Stimulated activated CD8-positive, alpha-beta memory T cell treated with anti-CD3 and anti-CD28 coated beads, Interleukin-4, amount 100 ng/mL, for 1 hour (primary cell): ENCODE results near the gene MGAT4A.
"Not testable (repeated sequence)": the region's sequence is repeated elsewhere in the genome, so short reads cannot be mapped to it uniquely, and the experiment has no call there.

Experiments used
- DNase-seq, 2 donors: peaks; one replicate each; pipeline ENCODE4 v3.0.0-alpha.2; 2020; ENCODE audit warnings: low read depth in 2 of 2, low spot score in 1 of 2

Gene MGAT4A

DNA sequence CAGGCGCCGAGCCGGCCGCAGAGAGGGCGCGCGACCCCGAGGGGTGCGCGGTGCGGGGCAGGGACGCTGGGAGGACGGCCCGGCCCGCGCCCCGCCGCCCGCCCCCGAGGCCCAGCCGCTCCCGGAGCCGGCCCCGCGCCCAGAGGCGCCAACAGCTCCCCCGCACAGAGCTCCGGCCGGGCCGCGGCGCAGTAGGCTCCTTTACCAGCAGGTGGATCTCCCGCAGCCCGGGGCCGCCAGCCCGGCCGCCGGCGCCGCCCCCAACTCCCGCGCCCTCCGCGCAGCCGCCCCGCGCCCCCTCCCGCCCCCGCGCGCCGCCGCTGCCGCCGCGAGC is 258 bp downstream of the MGAT4A start:
- DNase-seq: peak in 1 of 2 donors; percentile 34

DNA sequence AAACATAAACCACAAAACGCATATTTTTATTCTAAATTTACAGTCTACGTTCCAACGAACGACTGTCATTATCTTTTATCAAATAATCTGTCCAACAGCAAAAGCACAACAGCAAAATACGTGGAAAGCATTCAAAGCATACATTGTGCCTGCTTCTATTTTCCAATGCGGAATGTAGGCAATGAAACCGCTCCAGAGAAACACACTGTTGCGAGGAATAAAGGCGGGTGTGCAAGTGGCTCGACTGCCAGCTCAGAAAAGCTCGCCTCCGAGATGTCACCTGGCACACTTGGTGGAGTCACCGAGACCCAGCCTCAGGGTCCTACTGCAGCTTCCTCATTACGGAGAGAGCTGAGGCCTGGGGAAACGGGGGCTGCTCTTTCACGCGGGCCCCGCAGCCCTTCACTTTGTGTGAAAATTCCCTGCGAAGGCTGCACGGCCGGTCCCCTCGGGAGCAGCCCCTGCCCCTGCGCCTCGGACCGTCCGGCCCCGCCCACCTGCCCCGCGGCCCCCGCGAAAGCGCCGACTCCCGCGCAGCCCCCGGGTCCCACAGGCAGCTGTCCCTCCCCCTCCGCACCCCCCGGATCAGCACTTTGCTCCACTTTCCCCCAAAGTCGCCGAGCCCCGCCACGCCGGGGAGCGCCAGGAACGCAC is 752 bp downstream of the MGAT4A start:
- peak; percentile 11 to 27 for DNase-seq

DNA sequence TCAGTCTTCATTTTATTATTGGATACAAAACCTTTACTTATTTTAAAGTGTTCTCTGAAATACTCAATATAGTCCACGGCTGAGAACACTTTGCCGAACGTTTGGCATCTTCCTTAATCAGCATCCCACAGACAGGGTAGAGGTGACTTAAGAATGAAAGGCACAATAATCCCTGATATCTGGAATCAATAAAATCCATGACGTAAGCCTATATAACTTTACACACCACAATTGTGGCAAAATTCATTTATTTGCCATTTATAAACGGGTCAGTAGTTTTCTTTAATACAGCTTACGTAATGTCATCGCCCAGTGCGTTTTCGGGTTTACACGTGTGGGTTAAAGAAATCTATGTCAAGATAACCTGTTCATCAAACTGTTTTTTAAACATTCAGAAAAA is 1.3 kb downstream of the MGAT4A start:
- DNase-seq: no peak

DNA sequence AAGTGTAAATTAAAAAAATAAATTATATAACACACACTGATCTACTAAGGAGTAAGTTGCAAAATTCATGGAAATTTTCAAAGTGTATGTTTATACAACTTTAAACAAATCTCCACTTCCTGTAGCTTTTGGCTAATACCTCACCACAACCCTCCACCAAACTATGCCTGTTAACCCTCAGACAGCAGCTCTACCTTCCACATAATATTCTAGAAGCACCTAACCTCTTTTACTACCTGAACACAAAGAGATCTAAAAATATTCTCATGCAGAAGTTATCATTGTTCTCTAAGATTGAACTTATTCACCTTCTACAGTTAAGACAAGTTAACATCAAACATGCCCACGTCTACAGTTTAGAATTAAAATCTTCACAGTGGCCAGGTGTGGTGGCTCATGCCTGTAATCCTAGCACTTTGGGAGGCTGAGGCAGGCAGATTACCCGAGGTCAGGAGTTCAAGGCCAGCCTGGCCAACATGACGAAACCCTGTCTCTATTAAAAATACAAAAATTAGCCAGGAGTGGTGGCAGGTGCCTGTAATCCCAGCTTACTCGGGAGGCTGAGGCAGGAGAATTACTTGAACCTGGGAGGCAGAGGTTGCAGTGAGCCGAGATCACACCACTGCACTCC is 2.7 kb downstream of the MGAT4A start:
- DNase-seq: not testable (repeated sequence)

DNA sequence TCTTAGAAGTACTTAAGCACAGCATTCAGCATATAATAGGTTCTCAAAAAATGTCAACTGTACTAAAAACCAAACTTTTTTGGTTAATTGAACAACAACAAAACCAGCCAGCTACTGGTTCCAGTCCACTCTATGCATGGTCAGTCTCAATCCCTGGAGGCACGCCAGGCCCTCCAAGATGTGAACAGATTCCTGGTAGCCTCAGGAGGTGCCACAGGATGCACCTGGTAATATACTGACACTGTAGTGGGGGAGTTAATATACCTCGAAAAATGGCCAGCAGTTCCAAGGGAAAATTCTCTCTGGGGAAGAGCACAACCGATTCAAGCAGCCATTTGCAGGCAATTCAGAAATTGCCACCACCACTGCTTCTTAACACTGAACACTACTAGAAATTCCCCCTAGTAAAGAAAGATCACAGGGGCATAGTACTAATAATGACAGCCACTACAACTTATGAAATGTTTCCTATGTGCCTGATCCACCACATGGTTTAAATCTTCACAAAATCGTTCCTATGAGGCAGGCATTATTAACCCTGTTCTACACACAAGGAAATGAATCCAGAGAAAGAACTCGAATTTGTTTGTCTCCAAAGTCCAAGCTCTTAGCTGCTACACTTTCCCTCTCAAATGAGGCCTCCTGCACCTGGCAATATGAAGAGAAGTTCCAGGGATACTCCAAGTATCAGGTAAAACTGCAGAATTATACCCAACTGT is 3.4 kb downstream of the MGAT4A start:
- DNase-seq: no peak

DNA sequence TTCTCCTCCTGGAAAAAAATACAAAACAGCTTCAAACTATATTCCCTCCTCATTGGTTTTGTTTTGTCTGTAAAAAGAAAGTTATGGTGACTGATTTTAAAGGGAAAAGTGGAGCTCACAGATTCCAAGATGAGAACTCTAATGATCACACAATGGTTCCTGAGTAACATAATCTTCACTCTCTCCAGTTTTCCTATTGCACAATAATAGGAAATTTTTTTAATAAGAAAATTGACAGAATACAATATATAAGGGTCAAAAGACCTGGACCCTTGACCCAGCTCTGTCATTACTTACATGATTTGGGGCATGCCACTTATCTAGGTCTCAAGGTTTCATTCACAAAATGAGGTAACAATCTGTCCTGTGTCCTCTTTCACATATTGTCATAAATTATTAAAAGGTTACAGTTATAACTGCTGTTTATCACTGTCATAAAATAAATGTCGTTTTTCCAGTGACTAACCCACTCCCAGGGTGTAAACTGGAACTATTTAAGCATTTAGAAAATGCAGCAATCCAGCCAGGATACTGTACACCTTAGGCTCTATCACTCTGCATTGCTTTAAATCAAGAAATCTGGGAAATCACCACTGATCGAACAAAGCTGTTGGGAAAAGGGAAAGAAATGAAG is 4.1 kb downstream of the MGAT4A start:
- no peak for DNase-seq

DNA sequence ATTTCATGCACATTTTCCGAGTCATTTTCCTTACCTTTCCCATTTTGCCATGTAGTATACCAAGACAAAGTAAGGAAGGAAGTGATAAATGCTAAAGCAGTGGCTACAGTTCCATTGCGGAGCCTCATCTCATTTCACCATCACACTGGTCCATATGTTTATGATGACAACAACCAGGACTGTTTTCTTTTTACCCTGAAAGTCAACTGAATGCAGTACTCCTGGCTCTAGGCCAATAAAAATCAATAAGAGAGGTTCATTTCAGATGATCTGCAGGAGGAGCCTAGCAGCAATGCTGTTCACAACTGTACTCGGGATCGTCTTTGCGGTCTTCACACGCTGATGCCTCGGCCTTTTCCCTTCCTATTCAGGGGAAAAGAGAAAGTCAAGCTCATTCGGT is 4.7 kb downstream of the MGAT4A start:
- no peak for DNase-seq

DNA sequence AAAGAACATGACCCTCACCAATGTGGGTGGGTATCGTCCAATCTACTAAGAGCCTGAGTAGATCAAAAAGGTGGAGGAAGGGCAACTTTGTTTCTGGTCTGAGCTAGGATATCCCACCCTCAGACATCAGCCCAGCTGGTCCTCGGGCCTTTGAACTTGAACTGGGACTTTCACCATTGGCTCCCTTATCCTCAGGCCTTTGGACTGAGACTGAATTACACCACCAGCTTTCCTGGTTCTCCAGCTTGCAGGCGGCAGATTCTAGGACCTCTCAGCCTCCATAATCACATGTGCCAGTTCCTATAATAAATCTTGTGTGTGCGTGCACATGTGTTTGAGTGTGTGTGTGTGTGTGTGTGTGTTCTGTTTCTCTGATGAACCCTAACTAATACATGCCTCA is 10.6 kb downstream of the MGAT4A start:
- no peak for DNase-seq

DNA sequence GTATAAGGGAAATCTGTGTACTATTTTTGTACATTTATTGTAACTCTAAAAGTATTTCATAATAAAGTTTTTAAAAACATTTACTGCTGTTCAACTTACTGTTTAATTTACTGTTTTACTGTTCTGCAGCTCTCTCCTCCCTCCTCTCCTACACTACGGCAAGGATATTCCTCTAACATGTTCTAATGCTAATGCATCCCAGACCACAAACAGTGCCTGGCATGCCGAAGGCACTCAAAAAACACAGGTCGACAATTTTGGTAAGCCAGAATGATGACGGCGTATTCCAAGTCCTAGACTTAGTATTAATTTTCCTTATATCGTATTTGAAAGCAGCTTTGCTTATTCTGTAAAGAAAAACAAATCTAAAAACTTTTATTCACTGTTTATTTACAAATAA is 13.3 kb downstream of the MGAT4A start:
- no peak for DNase-seq

DNA sequence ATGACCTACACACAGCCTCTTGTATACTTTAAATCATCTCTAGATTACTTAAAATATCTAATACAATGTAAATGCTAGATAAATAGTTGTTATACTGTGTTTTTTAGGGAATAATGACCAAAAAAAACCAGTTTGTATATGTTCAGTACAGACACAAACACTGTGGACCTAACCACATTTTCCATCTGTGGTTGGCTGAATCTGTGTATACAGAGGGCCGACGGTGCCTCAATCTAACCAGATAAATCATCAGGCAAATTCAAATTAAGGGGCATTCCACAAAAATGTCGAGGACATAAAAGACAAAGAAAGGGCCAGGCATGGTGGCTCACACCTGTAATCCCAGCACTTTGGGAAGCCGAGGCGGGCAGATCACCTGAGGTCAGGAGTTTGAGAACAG is 14.1 kb downstream of the MGAT4A start:
- no peak for DNase-seq

DNA sequence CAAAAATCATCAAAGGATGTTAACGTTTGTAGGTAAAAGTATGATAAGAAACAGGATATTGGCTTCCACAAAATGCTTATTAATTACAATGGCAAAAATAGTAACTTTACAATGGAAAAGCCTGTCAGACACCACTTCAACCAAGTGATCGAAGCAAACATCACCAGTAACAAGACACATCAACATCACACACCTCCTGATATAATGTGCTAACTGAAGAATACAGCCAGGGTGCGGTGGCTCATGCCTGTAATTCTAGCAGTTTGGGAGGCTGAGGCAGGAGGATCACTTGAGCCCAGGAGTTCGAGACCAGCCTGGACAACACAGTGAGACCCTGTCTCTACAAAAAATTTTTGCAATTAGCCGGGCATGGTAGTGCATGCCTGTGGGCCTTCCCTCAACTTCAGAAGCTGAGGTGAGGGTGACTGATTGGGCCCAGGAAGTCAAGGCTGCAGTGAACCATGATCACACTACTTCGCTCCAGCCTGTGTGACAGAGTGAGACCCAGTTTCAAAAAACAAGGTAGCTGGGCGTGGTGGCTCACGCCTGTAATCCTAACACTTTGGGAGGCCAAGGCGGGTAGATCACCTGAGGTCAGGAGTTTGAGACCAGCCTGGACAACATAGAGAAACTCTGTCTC is 15.0 kb downstream of the MGAT4A start:
- no peak for DNase-seq

DNA sequence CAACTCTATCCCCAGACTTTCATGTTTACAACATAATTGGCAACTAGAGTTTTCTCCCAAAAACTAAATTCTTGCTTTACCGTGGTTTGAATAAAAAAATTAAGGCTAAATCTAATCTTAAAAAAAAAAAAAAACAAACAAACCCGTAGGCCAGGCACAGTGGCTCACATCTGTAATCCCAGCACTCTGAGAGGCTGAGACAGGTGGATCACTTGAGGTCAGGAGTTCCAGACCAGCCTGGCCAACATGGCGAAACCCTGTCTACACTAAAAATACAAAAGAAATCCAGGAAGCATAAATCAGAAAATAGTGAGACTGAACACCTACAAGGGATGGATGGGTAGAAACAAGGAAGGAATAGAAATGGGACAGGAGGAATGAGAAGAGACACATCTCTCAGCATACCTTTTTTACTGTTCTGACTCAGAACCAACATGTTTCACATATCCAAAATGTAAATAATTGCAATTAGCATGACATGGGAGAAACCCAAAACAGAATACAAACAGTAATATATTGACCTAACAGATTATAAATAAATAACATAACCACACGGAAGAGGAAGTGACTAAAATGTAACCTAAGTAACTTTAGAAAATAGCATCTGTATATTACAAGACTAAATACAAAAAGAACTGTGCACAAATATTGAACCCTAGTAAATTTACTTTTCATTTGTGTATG is 17.5 kb downstream of the MGAT4A start:
- no peak for DNase-seq

DNA sequence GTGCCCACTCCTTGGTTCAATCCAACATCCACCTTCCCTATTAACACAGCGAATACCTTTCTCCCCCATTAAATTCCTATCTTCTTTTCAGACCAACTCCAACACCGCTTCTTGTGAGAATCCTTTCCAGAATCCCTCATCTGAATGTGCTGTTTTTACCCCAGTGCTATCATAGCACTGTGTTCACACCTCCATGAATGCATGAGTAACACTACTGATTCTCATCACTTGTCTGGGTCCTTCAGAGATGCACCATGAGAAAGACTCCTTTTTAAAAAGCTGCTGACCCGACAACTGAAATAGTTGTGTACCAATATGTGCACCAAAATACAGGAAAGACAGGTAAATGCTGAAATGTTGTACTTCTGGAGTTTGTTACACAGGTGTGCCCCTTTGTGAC is 18.8 kb downstream of the MGAT4A start:
- DNase-seq: no peak

DNA sequence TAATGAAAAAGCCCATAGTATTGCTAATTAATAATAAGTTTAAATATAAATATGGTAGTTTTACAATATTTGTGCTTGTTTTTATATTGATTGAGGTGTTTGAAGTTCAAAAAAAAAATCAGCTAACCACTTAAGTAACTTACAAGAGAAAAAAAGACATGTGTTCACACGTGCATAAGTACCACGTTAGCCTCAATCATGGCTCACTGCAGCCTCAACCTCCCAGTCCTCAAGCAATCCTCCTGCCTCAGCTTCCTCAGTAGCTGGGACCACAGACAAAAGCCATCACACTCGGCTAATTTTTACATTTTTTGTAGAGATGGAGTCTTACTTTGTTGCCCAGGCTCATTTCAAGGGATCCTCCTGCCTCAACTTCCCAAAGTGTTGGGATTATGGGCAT is 19.4 kb downstream of the MGAT4A start:
- no peak for DNase-seq

DNA sequence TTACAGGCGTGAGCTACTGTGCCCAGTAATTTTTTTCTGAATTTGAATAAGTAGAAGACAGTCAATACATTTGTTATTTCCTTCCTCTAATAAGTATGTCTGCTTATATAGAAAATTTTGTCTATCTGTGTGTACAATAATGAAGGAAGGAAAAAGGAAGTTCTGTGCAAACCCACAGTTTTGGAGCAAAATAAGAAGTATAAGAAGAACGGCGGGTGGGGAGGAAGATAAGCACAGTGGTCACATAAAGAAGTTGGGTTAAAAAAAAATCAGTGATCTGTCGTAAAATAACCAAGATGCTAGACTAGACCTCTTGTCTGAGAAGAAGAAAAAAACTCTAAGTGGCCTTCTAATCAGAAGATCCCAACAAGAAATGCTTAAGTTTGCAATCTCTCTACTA is 20.2 kb downstream of the MGAT4A start:
- no peak for DNase-seq

DNA sequence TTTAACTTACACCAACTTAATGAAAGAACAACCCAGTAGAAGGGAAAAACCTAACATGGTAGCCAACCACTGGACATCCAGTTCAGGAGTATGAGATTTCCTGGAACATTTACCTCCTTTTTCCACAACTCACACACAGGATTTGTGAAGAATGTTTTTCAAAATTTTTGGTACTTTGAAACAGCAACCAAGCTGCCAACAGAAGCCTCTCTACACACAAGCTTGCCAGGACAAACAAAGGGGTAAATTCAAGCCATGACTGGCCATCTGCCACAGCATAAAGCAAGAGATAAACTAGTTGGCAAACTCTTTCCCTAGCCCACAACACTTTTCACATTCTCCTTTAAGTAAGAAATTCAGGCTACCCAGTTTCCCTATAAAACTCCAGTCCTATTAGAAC is 21.4 kb downstream of the MGAT4A start:
- DNase-seq: no peak

DNA sequence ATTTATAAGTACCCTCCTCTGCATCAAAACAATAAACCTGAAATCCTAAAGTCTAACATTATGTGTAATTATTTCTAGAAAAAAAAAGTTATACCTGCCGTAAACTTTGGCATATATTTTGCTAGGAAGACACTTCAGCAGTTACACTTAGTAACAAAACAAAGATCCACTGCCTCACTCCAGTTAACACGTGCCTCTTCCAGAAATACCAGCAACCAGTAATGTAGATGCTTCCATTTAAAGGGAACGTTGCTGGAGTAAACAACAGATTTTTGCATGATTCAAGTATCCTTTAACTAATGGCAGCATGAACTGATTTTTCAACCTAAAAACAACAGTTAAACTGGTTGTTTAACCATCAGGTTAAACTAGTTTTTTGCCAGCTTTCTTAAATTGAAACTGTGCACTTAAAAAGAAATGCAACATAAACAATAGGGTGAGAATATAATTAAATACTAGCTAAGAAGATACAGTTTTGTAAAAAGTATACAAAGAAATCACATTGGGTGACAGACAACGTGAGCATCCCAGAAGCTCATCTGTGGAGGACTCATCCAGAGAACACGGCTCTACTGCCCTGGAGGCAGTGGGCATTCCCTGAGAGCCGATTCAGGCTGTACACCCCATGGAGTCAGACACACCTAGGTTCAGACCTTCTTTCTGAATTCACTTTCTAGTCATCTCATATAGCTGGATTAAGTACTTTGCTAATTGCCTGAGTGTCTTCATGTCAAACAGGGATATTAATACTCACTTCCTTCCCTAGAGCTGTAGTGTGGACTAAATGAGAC is 22.3 kb downstream of the MGAT4A start:
- no peak for DNase-seq

DNA sequence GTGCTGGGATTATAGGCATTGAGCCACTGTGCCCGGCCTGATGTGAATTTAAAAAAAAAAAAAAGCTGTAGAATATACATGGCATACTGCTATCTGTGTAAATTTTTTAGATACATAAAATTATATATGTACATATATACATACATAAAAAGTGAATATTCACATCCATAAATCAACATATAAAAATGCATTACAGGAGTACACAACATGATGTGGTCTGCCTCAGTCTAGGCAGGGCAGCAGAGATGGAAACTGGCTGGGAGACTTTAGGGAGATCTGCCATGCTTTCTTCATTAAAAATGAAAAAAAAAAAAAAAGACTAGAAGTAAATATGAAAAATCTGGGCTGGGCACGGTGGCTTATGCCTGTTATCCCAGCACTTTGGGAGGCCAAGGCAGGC is 24.3 kb downstream of the MGAT4A start:
- DNase-seq: no peak

DNA sequence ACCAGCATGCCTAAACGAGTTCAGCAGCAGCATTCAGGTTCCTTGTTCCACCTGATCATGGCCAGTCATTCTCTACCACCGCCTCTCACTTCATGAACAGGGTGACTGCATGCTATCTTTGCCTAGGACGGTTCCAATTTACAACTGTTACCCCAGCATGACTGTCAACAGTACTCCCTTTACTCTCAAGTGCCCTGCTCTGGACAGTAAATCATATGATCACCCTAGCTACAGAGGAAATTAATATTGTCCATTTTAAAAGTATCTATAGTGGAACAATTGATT is 25.7 kb downstream of the MGAT4A start:
- DNase-seq: no peak

DNA sequence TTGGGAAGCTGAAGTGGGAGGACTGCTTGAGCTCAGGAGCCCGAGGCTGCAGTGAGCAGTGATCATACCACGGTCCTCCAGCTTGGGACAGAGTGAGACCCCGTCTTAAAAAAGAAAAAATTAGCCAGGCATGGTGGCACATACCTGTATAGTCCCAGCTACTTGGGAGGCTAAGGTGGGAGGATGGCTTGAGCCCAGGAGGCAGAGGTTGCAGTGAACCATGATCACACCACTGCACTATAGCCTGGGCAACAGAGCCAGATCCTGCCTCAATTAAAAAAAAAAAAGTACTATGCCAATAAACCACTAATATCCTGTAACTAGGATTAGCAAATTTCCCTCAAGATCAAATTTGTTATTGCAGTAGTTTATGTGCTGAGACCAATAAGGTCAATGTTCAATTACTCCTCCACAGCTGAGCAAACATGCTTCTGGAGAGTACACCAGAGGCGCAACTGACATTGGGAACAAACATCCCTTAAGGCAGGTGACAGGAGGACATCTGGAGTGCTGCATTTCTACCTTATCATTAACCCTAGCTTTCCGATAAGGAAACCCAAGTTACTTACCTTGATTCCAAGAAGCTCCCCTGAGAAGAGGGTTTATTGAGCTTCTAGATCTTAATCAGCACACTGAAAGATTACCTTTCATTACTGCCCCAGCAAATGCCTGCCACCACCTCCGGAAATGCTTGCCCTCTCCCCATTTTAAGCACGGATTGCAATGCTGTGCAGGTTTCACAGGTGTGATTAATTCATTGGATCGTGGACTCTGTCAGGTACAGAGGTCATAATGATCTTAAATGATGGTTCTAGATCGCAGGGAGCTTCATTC is 26.2 kb downstream of the MGAT4A start:
- no peak for DNase-seq
